ENCODE data around the gene NPAS1. TPM values are rescaled to one million over a fixed set of nuclear protein-coding genes. Genes with fewer than 3 reads are reported as not detected.

The NPAS1 gene
- total RNA-seq, 1 donor from 2014 or later, result 0.47 TPM

DNA sequence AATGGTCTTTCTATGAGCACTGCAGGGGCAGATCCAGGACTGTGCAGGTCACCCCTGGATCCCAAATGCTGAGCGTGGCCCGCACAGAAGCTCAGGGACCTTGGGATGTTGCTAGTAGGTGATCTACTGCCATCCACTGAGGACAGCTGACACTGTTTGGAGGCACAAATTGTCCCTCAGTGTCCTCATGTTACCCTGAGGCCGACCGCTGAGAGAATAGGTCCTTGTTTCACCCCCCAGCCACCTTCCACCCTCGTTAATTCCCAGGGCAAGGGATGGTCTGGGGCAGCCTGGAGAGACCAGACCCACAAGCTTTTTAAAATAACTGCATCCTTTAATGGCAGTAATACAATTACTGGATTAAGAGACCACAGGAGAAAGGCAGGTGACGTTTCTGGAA, 44.2 kb downstream of the NPAS1 start:
- no peak for DNase-seq
- Mint-ChIP-seq H3K4me1 (no peaks in the 10 kb centered on the region), H3K27me3 (no peaks in the 10 kb centered on the region), H3K9me3 (no peaks in the 10 kb centered on the region), H3K27ac (no peak overlapping the region), H3K4me3 (no peak overlapping the region), H3K36me3 (ENCODE audit: low read depth) (peaks cover 13% of the 10 kb centered on the region)
- intact Hi-C loops (cut with micrococcal nuclease), result no loop called here

DNA sequence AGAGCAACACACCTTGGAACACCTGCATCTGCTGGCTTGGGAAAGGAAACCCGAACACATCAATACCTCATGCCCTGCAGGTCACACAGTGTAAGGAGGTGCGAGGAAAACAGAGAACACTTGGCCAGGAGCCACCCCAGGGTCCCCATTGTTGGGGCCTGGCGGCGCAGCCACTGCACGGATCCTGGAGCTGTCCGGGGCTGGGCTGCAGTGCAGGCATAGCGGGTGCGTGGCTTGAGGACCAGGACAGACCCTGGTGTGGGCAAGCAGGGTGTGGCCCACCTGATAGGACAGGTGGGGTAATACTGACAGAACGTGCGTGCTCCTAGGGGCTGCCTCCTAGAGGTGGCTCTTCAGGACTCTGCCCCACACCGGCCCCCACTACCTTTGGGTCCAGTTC, 45.6 kb downstream of the NPAS1 start:
- DNase-seq, result no peak
- Mint-ChIP-seq H3K36me3 (ENCODE audit: low read depth) (peaks cover 25% of the 10 kb centered on the region), H3K27me3 (no peaks in the 10 kb centered on the region), H3K4me1 (peaks cover 1% of the 10 kb centered on the region), H3K9me3 (no peaks in the 10 kb centered on the region), H3K4me3 (no peak overlapping the region), H3K27ac (no peak overlapping the region)
- intact Hi-C loops (cut with micrococcal nuclease), result no loop called here

DNA sequence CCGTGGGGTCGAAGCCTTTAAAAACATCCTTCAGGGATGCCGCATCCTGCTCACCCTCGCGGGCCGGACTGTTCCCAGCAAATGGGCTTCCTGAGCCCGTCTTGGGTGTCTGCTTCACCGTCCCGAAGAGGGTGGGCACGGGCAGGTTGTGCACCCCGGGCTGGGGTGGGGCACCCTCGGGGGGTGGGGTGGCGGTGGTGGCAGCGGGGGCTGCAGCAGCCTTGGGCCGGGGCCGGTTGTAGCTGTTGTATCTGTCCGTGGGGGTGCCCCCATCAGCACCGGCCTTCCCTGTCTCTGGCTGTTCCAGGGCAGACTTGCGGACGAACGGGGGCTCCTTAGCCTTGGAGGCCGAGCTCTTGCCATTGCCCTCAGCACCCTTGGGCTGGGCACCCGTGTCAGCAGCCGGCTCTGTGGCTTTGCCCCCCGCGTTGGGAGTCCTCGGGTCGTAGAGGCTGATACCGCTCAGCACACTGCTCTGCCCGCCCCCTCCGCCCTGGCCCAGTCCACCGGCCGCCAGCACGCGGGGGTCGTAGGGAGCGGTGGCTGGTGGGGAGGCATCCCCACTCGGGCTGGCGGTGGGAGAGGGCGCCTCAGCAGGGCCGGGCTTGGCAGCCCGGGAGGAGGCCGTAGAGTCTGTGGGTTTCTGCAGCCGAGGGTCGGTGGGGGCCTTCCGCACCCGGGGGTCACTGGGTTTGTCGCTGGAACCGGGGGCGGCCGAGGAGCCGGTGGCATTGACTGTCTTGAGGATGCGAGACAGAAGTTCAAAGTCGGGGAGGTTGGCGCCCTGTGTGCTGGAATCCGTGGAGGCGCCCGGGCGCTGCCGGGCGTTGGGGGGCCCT, 47.0 kb downstream of the NPAS1 start:
- Mint-ChIP-seq H3K9me3 (no peaks in the 10 kb centered on the region), H3K4me1 (peaks cover 3% of the 10 kb centered on the region)
- intact Hi-C loops (cut with micrococcal nuclease), result no loop called here

GRCh38 chr19:47067215-47067847, 47.7 kb downstream of the NPAS1 start:
- Mint-ChIP-seq H3K27me3 (no peaks in the 10 kb centered on the region), H3K4me3 (no peak overlapping the region), H3K27ac (no peak overlapping the region), H3K4me1 (peaks cover 3% of the 10 kb centered on the region), H3K36me3 (ENCODE audit: low read depth) (peaks cover 43% of the 10 kb centered on the region), H3K9me3 (no peaks in the 10 kb centered on the region)
- no peak for DNase-seq
- intact Hi-C loops (cut with micrococcal nuclease), result no loop called here

More for the DNA sequence above, 47.0 kb downstream of the NPAS1 start:
- no peaks in the 10 kb centered on the region for H3K27me3 Mint-ChIP-seq
- no peak overlapping the region for H3K4me3 Mint-ChIP-seq
- no peak overlapping the region for H3K27ac Mint-ChIP-seq
- H3K36me3 Mint-ChIP-seq (ENCODE audit: low read depth), result peaks cover 38% of the 10 kb centered on the region
- no peak for DNase-seq

- H3K27ac Mint-ChIP-seq, result no peak overlapping the region
- H3K4me1 Mint-ChIP-seq, result peaks cover 3% of the 10 kb centered on the region
- no peaks in the 10 kb centered on the region for H3K9me3 Mint-ChIP-seq
- no peak for DNase-seq
- H3K36me3 Mint-ChIP-seq (ENCODE audit: low read depth), result peaks cover 49% of the 10 kb centered on the region
- H3K4me3 Mint-ChIP-seq, result no peak overlapping the region
- intact Hi-C loops (cut with micrococcal nuclease), result no loop called here
- no peaks in the 10 kb centered on the region for H3K27me3 Mint-ChIP-seq
These were observed 48.6 kb downstream of the NPAS1 start for GRCh38 chr19:47068246-47068645.

GRCh38 chr19:47068876-47069406, 49.3 kb downstream of the NPAS1 start:
- Mint-ChIP-seq H3K36me3 (ENCODE audit: low read depth) (peaks cover 51% of the 10 kb centered on the region), H3K27ac (no peak overlapping the region), H3K27me3 (no peaks in the 10 kb centered on the region), H3K9me3 (no peaks in the 10 kb centered on the region), H3K4me3 (no peak overlapping the region), H3K4me1 (peaks cover 4% of the 10 kb centered on the region)
- intact Hi-C loops (cut with micrococcal nuclease), result no loop called here
- DNase-seq, result no peak

DNA sequence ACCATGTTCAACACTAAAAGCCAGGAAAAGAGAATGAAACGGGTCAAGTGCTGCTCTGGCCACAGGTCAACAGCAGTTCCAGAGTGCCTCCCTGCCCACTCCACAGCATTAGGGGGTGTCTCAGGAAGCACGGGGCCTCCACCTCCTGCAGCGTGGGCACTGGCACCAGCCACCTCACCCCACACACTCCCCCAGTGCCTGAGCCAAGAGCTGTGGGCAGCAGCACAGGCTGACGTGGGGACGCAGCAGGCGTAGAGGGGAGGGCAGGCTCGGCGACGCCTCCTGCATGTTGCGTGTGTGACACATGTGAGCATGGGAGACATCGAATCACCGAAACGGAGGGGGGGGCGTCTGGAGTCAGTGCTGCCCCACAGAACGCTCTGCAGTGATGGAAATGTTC, 50.2 kb downstream of the NPAS1 start:
- H3K27ac Mint-ChIP-seq, result no peak overlapping the region
- no peaks in the 10 kb centered on the region for H3K27me3 Mint-ChIP-seq
- no peak overlapping the region for H3K4me3 Mint-ChIP-seq
- H3K36me3 Mint-ChIP-seq (ENCODE audit: low read depth), result peaks cover 52% of the 10 kb centered on the region
- peaks cover 7% of the 10 kb centered on the region for H3K4me1 Mint-ChIP-seq
- intact Hi-C loops (cut with micrococcal nuclease), result no loop called here
- H3K9me3 Mint-ChIP-seq, result no peaks in the 10 kb centered on the region
- no peak for DNase-seq

DNA sequence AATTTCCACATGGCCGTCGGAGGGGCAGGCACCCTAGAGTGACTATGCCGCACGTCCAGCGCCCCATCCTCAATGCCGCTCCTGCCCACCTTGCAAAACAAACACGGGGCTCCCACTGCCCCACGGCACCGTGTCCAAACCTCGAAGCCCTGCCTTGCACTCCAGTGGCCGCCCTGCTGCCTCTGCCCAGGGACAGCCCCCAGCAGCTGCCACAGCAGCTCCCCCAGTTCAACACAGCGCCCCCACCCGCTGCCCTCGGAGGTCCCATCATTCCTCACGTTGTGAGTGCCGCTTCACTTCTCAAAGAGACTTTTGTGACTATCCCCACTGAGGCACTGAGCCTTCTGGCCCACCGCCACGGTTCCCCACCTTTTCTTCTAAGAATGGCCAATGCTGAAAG, 51.1 kb downstream of the NPAS1 start:
- intact Hi-C loops (cut with micrococcal nuclease), result no loop called here
- Mint-ChIP-seq H3K27me3 (no peaks in the 10 kb centered on the region), H3K27ac (no peak overlapping the region), H3K4me1 (peaks cover 12% of the 10 kb centered on the region), H3K36me3 (ENCODE audit: low read depth) (peaks cover 57% of the 10 kb centered on the region), H3K9me3 (no peaks in the 10 kb centered on the region), H3K4me3 (no peak overlapping the region)
- DNase-seq, result no peak

DNA sequence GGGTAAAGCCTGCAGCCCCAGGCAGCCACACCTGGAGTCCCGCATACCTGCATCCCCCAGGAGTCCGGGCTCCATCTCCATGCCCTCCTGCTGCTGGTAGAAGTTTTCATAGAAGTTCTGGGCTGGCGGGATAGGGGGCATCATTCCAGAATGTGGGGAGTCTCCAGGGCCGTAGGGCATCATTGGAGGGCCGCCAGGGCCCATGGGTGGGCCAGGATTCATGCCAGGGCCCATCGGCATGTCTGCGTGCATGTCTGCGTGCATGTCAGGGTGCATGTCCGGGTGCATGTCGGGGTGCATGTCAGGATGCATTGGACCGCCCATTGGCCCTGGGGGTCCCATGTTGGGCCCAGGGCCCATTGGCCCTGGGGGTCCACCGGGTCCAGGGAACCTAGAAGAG, 52.1 kb downstream of the NPAS1 start:
- H3K4me1 Mint-ChIP-seq, result peaks cover 12% of the 10 kb centered on the region
- H3K27ac Mint-ChIP-seq, result no peak overlapping the region
- no peak for DNase-seq
- H3K36me3 Mint-ChIP-seq (ENCODE audit: low read depth), result peaks cover 60% of the 10 kb centered on the region
- H3K4me3 Mint-ChIP-seq, result no peak overlapping the region
- H3K27me3 Mint-ChIP-seq, result no peaks in the 10 kb centered on the region
- intact Hi-C loops (cut with micrococcal nuclease), result no loop called here
- no peaks in the 10 kb centered on the region for H3K9me3 Mint-ChIP-seq

DNA sequence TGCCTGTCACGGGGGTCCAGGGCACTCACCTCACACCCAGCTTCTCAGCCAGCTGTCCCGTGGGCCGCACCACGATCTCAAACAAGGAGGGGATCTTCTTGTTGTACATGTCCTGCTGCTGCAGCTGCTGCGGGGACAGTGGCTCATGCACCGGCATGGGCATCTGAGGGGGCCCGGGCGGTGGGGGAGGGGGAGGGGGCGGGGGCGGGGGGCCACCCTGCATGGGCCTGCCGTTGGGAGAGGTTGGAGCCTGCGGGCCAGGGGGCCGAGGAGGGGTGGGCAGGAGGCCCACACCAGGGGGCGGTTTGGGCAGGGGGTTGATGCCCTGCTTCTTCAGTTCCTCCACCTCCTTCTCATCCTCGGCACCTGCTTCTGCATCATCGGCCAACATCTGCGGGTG, 52.7 kb downstream of the NPAS1 start:
- Mint-ChIP-seq H3K9me3 (no peaks in the 10 kb centered on the region), H3K36me3 (ENCODE audit: low read depth) (peaks cover 64% of the 10 kb centered on the region), H3K27ac (no peak overlapping the region), H3K4me3 (no peak overlapping the region), H3K27me3 (no peaks in the 10 kb centered on the region), H3K4me1 (peaks cover 12% of the 10 kb centered on the region)
- DNase-seq, result no peak
- intact Hi-C loops (cut with micrococcal nuclease), result no loop called here

- no peak overlapping the region for H3K27ac Mint-ChIP-seq
- no peaks in the 10 kb centered on the region for H3K9me3 Mint-ChIP-seq
- H3K27me3 Mint-ChIP-seq, result no peaks in the 10 kb centered on the region
- intact Hi-C loops (cut with micrococcal nuclease), result no loop called here
- H3K36me3 Mint-ChIP-seq (ENCODE audit: low read depth), result peaks cover 66% of the 10 kb centered on the region
- no peak overlapping the region for H3K4me3 Mint-ChIP-seq
- DNase-seq, result no peak
- H3K4me1 Mint-ChIP-seq, result peaks cover 12% of the 10 kb centered on the region
These were observed 53.9 kb downstream of the NPAS1 start for GRCh38 chr19:47073574-47073973.

DNA sequence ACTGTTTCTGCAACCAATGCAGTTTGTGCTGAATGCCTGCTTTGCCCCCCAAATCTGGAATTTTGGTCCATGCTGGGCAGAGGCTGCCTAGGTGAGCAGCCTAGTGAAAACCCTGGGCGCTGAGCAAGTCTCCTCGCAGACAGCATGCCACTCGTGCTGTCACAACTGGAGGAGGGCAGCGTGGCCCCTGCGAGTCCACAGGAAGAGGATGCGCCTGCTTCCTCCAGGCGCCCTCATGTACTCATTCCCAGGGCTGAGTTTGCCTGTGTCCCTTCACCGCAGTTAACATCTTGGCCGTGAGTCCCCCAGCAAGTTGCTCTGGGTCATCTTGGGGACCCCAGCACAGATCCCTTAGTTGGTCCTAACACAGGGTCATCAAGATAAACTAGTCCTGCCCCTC, 55.0 kb downstream of the NPAS1 start:
- no peaks in the 10 kb centered on the region for H3K27me3 Mint-ChIP-seq
- H3K4me1 Mint-ChIP-seq, result peaks cover 12% of the 10 kb centered on the region
- H3K27ac Mint-ChIP-seq, result no peak overlapping the region
- no peaks in the 10 kb centered on the region for H3K9me3 Mint-ChIP-seq
- no peak overlapping the region for H3K4me3 Mint-ChIP-seq
- DNase-seq, result no peak
- intact Hi-C loops (cut with micrococcal nuclease), result no loop called here
- H3K36me3 Mint-ChIP-seq (ENCODE audit: low read depth), result peaks cover 63% of the 10 kb centered on the region

DNA sequence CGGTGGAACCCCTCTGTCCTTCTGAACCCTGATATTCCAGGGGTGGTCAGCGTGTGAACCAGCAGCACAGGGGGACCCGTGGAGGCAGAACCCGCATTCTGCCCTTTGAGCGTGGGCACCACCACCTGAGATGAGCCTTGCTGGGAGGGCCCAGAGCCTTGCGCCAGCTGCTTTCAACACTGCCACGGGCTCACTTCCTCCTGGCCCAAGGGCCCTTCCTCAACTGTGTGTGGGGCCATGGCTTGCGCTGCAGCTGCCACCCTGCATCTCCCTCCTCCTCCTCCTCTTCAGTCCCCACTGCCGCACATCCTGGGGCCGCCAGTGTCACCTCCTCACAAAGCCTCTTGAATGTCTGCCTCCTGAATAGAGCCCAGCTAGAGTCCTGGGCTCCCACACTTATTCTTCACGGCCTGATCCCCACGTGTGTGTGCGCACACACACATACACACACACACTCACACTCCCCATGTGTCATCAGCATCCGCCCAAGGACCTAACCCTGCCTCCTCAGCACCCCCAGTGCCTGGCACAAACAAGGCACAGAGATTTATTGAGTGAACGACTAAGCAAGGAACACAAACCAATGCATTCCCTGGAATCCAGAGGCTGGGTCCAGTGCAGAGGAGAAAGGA, 55.7 kb downstream of the NPAS1 start:
- intact Hi-C loops (cut with micrococcal nuclease), result no loop called here

DNA sequence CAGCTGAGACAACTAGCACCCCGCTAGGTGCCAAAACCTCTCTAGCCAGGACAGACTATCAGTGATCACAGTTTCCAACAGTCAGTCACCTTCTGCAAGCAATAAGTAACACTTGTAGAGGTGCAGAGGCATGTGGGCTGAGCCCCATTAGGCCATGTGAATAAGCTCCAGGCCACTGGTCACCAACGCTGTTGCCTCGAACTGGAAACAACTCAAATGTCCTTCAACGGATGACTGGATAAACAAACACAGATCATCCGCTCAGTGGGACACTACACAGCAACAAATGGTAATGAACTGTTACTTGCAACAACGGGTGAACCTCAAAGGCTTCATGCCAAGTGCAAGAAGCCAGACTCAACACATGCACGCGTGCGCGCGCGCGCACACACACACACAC, 56.3 kb downstream of the NPAS1 start:
- no peak for DNase-seq
- intact Hi-C loops (cut with micrococcal nuclease), result no loop called here
- peaks cover 56% of the 10 kb centered on the region for H3K36me3 Mint-ChIP-seq (ENCODE audit: low read depth)
- H3K9me3 Mint-ChIP-seq, result no peaks in the 10 kb centered on the region
- no peak overlapping the region for H3K27ac Mint-ChIP-seq
- no peak overlapping the region for H3K4me3 Mint-ChIP-seq
- peaks cover 14% of the 10 kb centered on the region for H3K4me1 Mint-ChIP-seq
- H3K27me3 Mint-ChIP-seq, result no peaks in the 10 kb centered on the region

More for the DNA sequence above, 55.7 kb downstream of the NPAS1 start:
- H3K4me1 Mint-ChIP-seq, result peaks cover 12% of the 10 kb centered on the region
- H3K36me3 Mint-ChIP-seq (ENCODE audit: low read depth), result peaks cover 57% of the 10 kb centered on the region
- no peak overlapping the region for H3K4me3 Mint-ChIP-seq
- no peak for DNase-seq
- no peaks in the 10 kb centered on the region for H3K9me3 Mint-ChIP-seq
- no peaks in the 10 kb centered on the region for H3K27me3 Mint-ChIP-seq
- peak overlapping the region; percentile 45 for H3K27ac Mint-ChIP-seq
